Vagina (tissue), 2 donors: Measurements from ENCODE around the gene GJD3. TPM values are rescaled to one million over a fixed set of nuclear protein-coding genes. Genes with fewer than 3 reads are reported as not detected.

Experiments used
- DNase-seq, 2 donors: peaks; one replicate each; pipeline ENCODE4 v3.0.0-alpha.2; 2017; ENCODE audit errors: extremely low spot score in 2 of 2
- H3K27ac ChIP-seq: fragments of 200-600 bp; sonication (generic); one replicate; pipeline ENCODE4 v1.5.1; 2019
- H3K27me3 ChIP-seq: fragments of 200-600 bp; sonication (generic); one replicate; pipeline ENCODE4 v1.5.1; 2019
- H3K36me3 ChIP-seq, 2 donors: fragments of 200-600 bp; sonication (generic); one replicate each; pipeline ENCODE4 v1.5.1; 2017 to 2019
- H3K4me1 ChIP-seq: fragments of 200-600 bp; sonication (generic); one replicate; pipeline ENCODE4 v1.5.1; 2019
- H3K4me3 ChIP-seq, 2 donors: fragments of 200-600 bp; sonication (generic); 1 replicate in 1 of 2; 2 replicates in 1 of 2; pipeline ENCODE4 v1.5.1; 2016 to 2019
- H3K9me3 ChIP-seq: fragments of 200-600 bp; sonication (generic); one replicate; pipeline ENCODE4 v1.5.1; 2019
- POLR2A ChIP-seq, 2 donors: fragments of 450-650 bp; IDR thresholded peaks; one replicate each; pipeline ENCODE4 v1.6.1; 2017; ENCODE audit warnings: antibody characterized with exemption in 2 of 2, mild to moderate bottlenecking in 2 of 2, moderate library complexity in 2 of 2
- POLR2AphosphoS5 ChIP-seq, 2 donors: sonication (generic); formaldehyde crosslinking; IDR thresholded peaks; one replicate each; pipeline ENCODE4 v1.9.0; 2017; ENCODE audit warnings: antibody characterized with exemption in 2 of 2, mild to moderate bottlenecking in 2 of 2, low read depth in 1 of 2; ENCODE audit not compliant: insufficient read depth in 1 of 2
- intact Hi-C: fragments of 100-400 bp; cut with DNase I; formaldehyde crosslinking; loops from one replicate; pipeline ENCODE4 v1.15.1; 2023
- total RNA-seq: library from RNA; depleted of rRNA; stranded (reverse); fragments of >200 nt; gene quantifications from one replicate; pipeline ENCODE4 v1.2.3, GENCODE V29; 2016
- TF ChIP-seq, protein P1 (sequence below), 3 experiments: fragments of 450-650 bp in 2 of 3; fragments of 200-600 bp in 1 of 3; sonication (generic) in 1 of 3; IDR thresholded peaks; one replicate each; pipeline ENCODE4 v1.5.1; 2017 to 2019; ENCODE audit warnings: antibody characterized with exemption in 3 of 3, mild to moderate bottlenecking in 2 of 3, moderate library complexity in 2 of 3

Gene GJD3
- total RNA-seq, 1 donor from 2014 or later: 12.0 TPM

DNA sequence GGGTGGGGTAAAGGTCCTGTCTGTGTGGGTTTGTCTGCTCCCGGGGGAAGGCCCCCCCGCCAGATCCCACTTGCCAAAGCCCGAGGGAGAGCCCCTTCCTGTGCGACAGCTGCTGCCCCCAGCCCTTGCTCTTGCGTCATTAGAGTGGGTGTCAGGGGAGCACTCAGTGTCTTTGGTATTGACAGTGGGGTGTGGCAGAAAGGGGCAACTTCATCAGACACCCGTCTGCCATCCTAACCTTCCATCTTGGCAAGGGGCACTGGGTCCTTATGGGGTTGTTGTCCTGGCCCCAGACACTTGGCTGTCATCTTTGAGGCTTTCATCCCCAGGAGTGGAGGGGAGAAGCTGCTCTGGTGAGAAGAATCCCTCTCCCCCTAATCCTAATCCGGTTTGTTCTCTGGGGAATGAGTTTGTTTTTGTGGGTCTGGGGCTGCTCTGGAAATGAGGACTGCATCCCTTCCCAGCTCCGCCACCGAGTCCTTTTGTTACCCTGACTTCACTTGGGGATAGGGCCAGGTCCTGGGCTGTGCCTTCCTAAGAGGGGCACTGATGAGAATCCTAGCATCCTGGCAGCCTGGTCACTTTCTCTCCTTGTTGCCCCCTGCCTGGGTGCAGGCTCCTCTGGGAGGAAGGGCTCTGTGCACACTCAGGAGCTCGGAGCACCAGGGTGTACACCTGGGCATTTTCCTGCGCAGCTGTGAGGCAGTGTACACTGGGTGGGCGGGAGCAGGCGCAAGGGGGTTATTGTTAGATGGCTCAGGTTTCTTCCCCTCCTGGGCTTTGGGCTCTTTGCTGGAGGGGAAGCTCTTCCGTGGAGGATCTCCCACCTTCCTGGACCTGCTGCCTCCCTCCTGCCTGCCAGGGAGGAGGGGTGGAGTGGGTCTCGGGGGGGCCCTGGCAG, 21.1 kb downstream of the GJD3 start:
- H3K4me3 ChIP-seq: peak overlapping the region; percentile 76 to 78
- peaks cover 89% of the 10 kb centered on the region for H3K4me1 ChIP-seq
- TF ChIP-seq POLR2AphosphoS5 (IDR thresholded peaks at IDR 0.05; ENCODE audit: insufficient read depth in 1 of 2, low read depth in 1 of 2) (no peak), POLR2A (IDR thresholded peaks at IDR 0.05) (no peak)
- TF ChIP-seq, protein P1, sequence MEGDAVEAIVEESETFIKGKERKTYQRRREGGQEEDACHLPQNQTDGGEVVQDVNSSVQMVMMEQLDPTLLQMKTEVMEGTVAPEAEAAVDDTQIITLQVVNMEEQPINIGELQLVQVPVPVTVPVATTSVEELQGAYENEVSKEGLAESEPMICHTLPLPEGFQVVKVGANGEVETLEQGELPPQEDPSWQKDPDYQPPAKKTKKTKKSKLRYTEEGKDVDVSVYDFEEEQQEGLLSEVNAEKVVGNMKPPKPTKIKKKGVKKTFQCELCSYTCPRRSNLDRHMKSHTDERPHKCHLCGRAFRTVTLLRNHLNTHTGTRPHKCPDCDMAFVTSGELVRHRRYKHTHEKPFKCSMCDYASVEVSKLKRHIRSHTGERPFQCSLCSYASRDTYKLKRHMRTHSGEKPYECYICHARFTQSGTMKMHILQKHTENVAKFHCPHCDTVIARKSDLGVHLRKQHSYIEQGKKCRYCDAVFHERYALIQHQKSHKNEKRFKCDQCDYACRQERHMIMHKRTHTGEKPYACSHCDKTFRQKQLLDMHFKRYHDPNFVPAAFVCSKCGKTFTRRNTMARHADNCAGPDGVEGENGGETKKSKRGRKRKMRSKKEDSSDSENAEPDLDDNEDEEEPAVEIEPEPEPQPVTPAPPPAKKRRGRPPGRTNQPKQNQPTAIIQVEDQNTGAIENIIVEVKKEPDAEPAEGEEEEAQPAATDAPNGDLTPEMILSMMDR (IDR thresholded peaks at IDR 0.05): no peak
- intact Hi-C loops: no loop called here
- H3K27ac ChIP-seq: peak overlapping the region; percentile 97
- H3K36me3 ChIP-seq: peaks cover 0 to 3% of the 10 kb centered on the region in 2 donors
- DNase-seq: no peak
- no peaks in the 10 kb centered on the region for H3K9me3 ChIP-seq
- no peaks in the 10 kb centered on the region for H3K27me3 ChIP-seq

DNA sequence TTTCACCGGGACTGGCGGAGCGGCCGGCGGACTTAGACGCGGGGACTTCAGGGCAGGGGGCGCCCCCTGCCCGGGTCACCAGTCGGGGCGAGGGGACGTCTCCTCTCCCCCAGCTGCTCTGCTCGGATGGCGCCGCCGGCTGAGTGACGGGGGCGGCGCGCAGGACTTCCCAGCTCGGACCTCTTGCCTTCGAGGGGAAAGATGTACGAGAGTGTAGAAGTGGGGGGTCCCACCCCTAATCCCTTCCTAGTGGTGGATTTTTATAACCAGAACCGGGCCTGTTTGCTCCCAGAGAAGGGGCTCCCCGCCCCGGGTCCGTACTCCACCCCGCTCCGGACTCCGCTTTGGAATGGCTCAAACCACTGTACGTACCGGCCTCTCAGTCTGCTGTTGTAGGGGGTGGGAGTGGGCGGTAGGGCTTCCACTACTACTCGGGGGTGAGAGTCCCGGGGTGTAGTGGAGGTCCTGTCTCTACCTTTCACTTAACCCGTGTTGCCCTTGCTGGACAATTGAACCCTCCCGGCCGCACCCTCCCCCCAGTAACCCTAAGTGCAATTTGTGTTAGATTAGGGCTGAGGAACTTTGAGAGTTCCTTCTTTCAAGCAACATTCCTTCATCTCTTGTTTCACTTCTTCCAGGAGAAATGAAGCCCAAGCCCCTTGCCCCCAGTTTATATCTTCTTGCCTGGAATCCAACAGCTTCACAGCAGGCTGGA, 21.9 kb downstream of the GJD3 start:
- Histone ChIP-seq H3K9me3 (no peaks in the 10 kb centered on the region), H3K36me3 (no peaks in the 10 kb centered on the region), H3K4me3 (peak overlapping the region; percentile 76 to 78), H3K27me3 (no peaks in the 10 kb centered on the region), H3K4me1 (peaks cover 89% of the 10 kb centered on the region), H3K27ac (peak overlapping the region; percentile 97)
- TF ChIP-seq POLR2AphosphoS5 (IDR thresholded peaks at IDR 0.05; ENCODE audit: insufficient read depth in 1 of 2, low read depth in 1 of 2) (no peak), POLR2A (IDR thresholded peaks at IDR 0.05) (no peak)
- TF ChIP-seq, protein P1 (IDR thresholded peaks at IDR 0.05): no peak
- intact Hi-C loops: no loop called here
- DNase-seq: no peak

DNA sequence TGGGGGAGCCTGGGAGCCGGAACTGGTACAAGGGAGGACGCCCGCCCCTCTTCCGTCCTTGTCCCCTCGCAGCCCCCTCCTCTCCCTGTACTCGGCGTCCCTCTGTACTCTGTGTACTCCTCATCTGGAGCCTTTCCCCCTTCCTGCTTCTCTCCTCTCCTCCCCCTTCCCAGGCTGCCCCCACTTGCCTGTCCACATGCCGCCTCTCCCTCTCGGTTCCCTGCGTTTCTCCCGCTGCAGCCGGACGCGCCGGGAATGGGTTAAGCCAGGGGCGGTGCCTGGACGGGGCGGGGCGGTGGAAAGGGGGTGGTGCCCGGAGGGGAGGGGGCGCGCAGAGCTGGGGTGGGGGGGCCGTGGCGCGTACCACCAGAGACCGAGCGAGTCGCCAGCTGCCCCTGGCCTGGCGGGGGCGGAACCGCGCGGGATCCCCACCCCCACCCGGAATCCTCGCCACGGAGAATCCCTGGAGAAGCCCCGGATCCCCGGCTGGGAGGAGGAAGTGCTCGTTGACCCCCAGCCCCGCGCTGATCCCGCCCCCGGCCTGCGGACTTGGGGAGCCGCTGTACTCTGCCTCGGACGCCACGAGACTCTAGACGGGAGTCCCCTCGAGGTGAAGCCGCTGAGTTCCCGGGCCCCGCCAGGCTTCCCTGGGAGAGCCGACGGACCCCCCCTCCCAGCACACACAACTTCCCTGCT, 22.6 kb downstream of the GJD3 start:
- Histone ChIP-seq H3K27ac (peak overlapping the region; percentile 97), H3K4me3 (peak overlapping the region; percentile 76 to 78), H3K27me3 (no peaks in the 10 kb centered on the region), H3K4me1 (peaks cover 89% of the 10 kb centered on the region), H3K9me3 (no peaks in the 10 kb centered on the region), H3K36me3 (no peaks in the 10 kb centered on the region)
- DNase-seq: no peak
- TF ChIP-seq POLR2AphosphoS5 (IDR thresholded peaks at IDR 0.05; ENCODE audit: insufficient read depth in 1 of 2, low read depth in 1 of 2) (peak in 1 of 2 donors; percentile 70), POLR2A (IDR thresholded peaks at IDR 0.05) (peak in 1 of 2 donors; percentile 55)
- TF ChIP-seq, protein P1 (IDR thresholded peaks at IDR 0.05): no peak
- intact Hi-C loops: no loop called here

DNA sequence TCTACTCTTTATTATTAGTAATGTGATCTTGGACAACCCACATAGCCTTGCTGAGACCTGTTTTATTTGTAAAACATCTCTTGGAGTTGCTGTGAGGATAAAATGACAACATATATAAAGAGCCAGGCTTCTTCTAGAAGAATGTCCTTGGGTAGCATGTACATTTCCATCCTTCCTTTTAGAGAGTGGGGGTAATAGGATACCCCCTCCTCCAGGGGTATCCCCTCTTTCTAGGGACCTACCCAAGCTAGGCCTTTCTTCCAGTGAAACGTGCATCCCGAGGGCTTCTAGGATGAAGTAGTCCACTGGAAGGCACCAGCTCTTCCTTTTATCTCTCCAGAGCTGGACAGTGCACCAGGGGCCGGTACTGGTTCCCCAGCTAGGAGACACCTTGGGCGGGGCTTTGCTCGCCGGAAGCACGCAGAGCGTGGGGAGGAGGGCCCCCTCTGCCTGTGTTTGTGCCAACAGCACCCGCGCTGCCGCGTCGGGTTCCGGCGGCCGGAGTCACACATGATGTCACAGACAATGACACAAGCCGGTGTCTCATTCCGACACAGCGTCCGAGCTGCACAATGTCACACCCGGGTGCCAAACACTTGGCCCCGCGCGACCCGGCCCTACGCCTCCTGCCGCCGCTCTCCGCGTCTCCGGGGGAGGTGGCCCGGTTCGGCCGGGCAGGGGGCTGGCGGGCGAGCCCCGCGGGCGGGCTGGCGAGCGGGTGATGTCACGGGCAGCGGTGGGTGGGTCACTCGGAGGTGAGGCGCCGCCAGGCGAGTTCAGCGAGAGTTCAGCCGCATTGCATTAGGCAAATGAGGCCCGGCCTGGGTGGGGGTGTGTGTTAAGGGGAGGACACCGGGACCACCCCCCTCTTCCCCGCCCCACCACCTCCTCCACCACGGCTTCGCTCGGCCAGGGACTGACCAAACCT, 23.4 kb downstream of the GJD3 start:
- Histone ChIP-seq H3K27ac (peak overlapping the region; percentile 97), H3K9me3 (no peaks in the 10 kb centered on the region), H3K4me3 (peak overlapping the region; percentile 76 to 78), H3K4me1 (peaks cover 89% of the 10 kb centered on the region), H3K27me3 (no peaks in the 10 kb centered on the region), H3K36me3 (no peaks in the 10 kb centered on the region)
- intact Hi-C loops: no loop called here
- TF ChIP-seq POLR2AphosphoS5 (IDR thresholded peaks at IDR 0.05; ENCODE audit: insufficient read depth in 1 of 2, low read depth in 1 of 2) (peak; percentile 77 to 87), POLR2A (IDR thresholded peaks at IDR 0.05) (peak in 1 of 2 donors; percentile 54)
- TF ChIP-seq, protein P1 (IDR thresholded peaks at IDR 0.05): peak in 1 of 3 experiments; percentile 14
- DNase-seq: no peak
